HepG2 (cell line): Measurements from ENCODE around the gene NOP14. TPM values are rescaled to one million over a fixed set of nuclear protein-coding genes. Genes with fewer than 3 reads are reported as not detected.
A peak's percentile ranks its signal among the peaks of the same experiment; 100 is the strongest.

Experiments used
- ATAC-seq: fragments of 200-7000 bp; cut with Tn5 transposase; 3 replicates; pipeline ENCODE4 v1.9.1; 2020; ENCODE audit warnings: mild to moderate bottlenecking, moderate library complexity
- BruUV-seq: library from RNA; stranded (reverse); fragments of 400-500 nt; replicated peaks from 2 replicates; lab custom pipeline; 2021; lab: Mats Ljungman, UMichigan
- CTCF ChIA-PET: fragments of 300-600 bp; formaldehyde crosslinking; extraction: SDS; loops from one replicate; lab custom pipeline; 2021; ENCODE audit warnings: low total read pairs, inconsistent platforms, low intra/inter-chr PET ratio; lab: Yijun Ruan, JAX
- POLR2A ChIA-PET: fragments of 350-600 bp; sonication (Branson Sonifier 250); formaldehyde crosslinking; loops from one replicate; lab custom pipeline; 2020; ENCODE audit warnings: antibody characterized with exemption, inconsistent platforms; lab: Yijun Ruan, JAX
- DNase-seq: peaks from one replicate; pipeline ENCODE4 v3.0.0-alpha.2; 2015; ENCODE audit warnings: low spot score
- FAIRE-seq: peaks from 3 replicates; lab custom pipeline; 2011; peaks lifted over from hg19 to GRCh38; lab: Jason Lieb, UNC
- H2AFZ ChIP-seq: one replicate; pipeline ENCODE4 v1.6.1; 2011; ENCODE audit warnings: low read length, inconsistent platforms
- H3K27ac ChIP-seq: fragments of 300-600 bp; 3 replicates; pipeline ENCODE4 v1.8.0; 2011; ENCODE audit warnings: mixed run types, mild to moderate bottlenecking, mixed read lengths, low read length, inconsistent platforms; ENCODE audit not compliant: insufficient read depth; ENCODE audit errors: extremely low read length
- H3K27me3 ChIP-seq, 2 experiments: fragments of 200-600 bp in 1 of 2; 2 replicates in 1 of 2; 3 replicates in 1 of 2; pipeline versions ENCODE4 v1.6.0 to v1.8.0; 2011; ENCODE audit warnings: low read length in 2 of 2, mild to moderate bottlenecking in 2 of 2, moderate library complexity in 2 of 2, inconsistent platforms in 1 of 2; ENCODE audit not compliant: insufficient read depth in 2 of 2, control insufficient read depth in 1 of 2
- H3K36me3 ChIP-seq, 2 experiments: fragments of 200-600 bp in 1 of 2; replicated peaks in 1 of 2; 2 replicates in 1 of 2; 3 replicates in 1 of 2; pipeline versions ENCODE4 v1.5.1 to v1.8.0; 2011; ENCODE audit warnings: low read length in 2 of 2, inconsistent platforms in 1 of 2; ENCODE audit not compliant: insufficient read depth in 2 of 2, control insufficient read depth in 1 of 2
- H3K4me1 ChIP-seq: 2 replicates; pipeline ENCODE4 v1.5.1; 2012; ENCODE audit warnings: low read length, inconsistent platforms; ENCODE audit not compliant: insufficient read depth
- H3K4me2 ChIP-seq: 2 replicates; pipeline ENCODE4 v1.6.0; 2011; ENCODE audit warnings: low read depth, low read length, inconsistent platforms
- H3K4me3 ChIP-seq, 3 experiments: fragments of 200-600 bp in 1 of 3; sonication (generic), shearing (Covaris generic) in 1 of 3; replicated peaks in 1 of 3; 2 replicates each; pipeline ENCODE4 v1.5.1; 2011 to 2016; ENCODE audit warnings: low read length in 3 of 3, inconsistent platforms in 2 of 3, low read depth in 2 of 3, mild to moderate bottlenecking in 2 of 3, control low read depth in 1 of 3, mixed read lengths in 1 of 3; ENCODE audit not compliant: insufficient read depth in 1 of 3
- H3K79me2 ChIP-seq: one replicate; pipeline ENCODE4 v1.6.1; 2011; ENCODE audit warnings: low read length, inconsistent platforms; ENCODE audit not compliant: insufficient read depth
- H3K9ac ChIP-seq: 2 replicates; pipeline ENCODE4 v1.6.0; 2011; ENCODE audit warnings: mild to moderate bottlenecking, low read depth, low read length, inconsistent platforms; ENCODE audit not compliant: insufficient read depth
- H3K9me3 ChIP-seq: 2 replicates; pipeline ENCODE4 v1.5.1; 2012; ENCODE audit warnings: mild to moderate bottlenecking, low read length
- H4K20me1 ChIP-seq: 2 replicates; pipeline ENCODE4 v1.6.0; 2011; ENCODE audit warnings: inconsistent platforms, mild to moderate bottlenecking, low read length, moderate library complexity; ENCODE audit not compliant: insufficient read depth
- ATF1 ChIP-seq: IDR thresholded peaks from 2 replicates; pipeline ENCODE4 v1.6.1; 2016; ENCODE audit warnings: mild to moderate bottlenecking, control low read depth
- CENPT ChIP-seq: sonication (generic); formaldehyde crosslinking; IDR thresholded peaks from 2 replicates; pipeline ENCODE4 v1.8.0; 2022; ENCODE audit warnings: low read depth, mild to moderate bottlenecking, moderate library complexity, missing genetic modification reagents
- CHD2 ChIP-seq: IDR thresholded peaks from 2 replicates; pipeline ENCODE4 v1.6.1; 2011; ENCODE audit warnings: low read depth, low read length, improper control_type of control experiment
- ELK4 ChIP-seq: sonication (generic); formaldehyde crosslinking; IDR thresholded peaks from 2 replicates; pipeline ENCODE4 v1.9.0; 2021; ENCODE audit warnings: missing genetic modification reagents, borderline replicate concordance
- GPBP1L1 ChIP-seq: sonication (generic); formaldehyde crosslinking; IDR thresholded peaks from 2 replicates; pipeline ENCODE4 v1.5.0; 2020; ENCODE audit warnings: mild to moderate bottlenecking, missing genetic modification reagents
- KAT7 ChIP-seq: IDR thresholded peaks from 2 replicates; pipeline ENCODE4 v1.6.1; 2018; ENCODE audit warnings: borderline replicate concordance, missing compliant biosample characterization
- KMT2B ChIP-seq: IDR thresholded peaks from 2 replicates; pipeline ENCODE4 v1.6.1; 2016; ENCODE audit warnings: missing genetic modification reagents, missing compliant biosample characterization
- MXD4 ChIP-seq: IDR thresholded peaks from 2 replicates; pipeline ENCODE4 v1.6.1; 2016; ENCODE audit warnings: mild to moderate bottlenecking, missing biosample characterization, missing genetic modification reagents
- MYPOP ChIP-seq: sonication (generic); formaldehyde crosslinking; IDR thresholded peaks from 2 replicates; pipeline ENCODE4 v1.8.1; 2023; ENCODE audit warnings: mild to moderate bottlenecking, moderate library complexity, missing genetic modification reagents
- NR2F6 ChIP-seq, 2 experiments: IDR thresholded peaks; 2 replicates each; pipeline ENCODE4 v1.6.1; 2016; ENCODE audit warnings: antibody characterized with exemption in 1 of 2, mild to moderate bottlenecking in 1 of 2
- PHF20 ChIP-seq: sonication (generic); formaldehyde crosslinking; IDR thresholded peaks from 2 replicates; pipeline ENCODE4 v1.5.0; 2020; ENCODE audit warnings: mild to moderate bottlenecking, missing genetic modification reagents
- RBFOX2 ChIP-seq: fragments of 200-400 bp; formaldehyde crosslinking; IDR thresholded peaks from 2 replicates; pipeline ENCODE4 v1.6.1; 2017; ENCODE audit warnings: low read depth, mild to moderate bottlenecking, low read length
- RORA ChIP-seq: sonication (generic); formaldehyde crosslinking; IDR thresholded peaks from 2 replicates; pipeline ENCODE4 v1.5.0; 2020; ENCODE audit warnings: mild to moderate bottlenecking, missing genetic modification reagents, moderate library complexity
- SKI ChIP-seq: fragments of 450-650 bp; IDR thresholded peaks from one replicate; pipeline ENCODE4 v1.6.1; 2018; ENCODE audit warnings: mild to moderate bottlenecking; ENCODE audit not compliant: partially characterized antibody
- ZBTB7A ChIP-seq: sonication (generic); formaldehyde crosslinking; IDR thresholded peaks from 2 replicates; pipeline ENCODE4 v1.8.0; 2022; ENCODE audit warnings: mild to moderate bottlenecking, missing genetic modification reagents
- ZKSCAN5 ChIP-seq: sonication (generic); formaldehyde crosslinking; IDR thresholded peaks from 2 replicates; pipeline ENCODE4 v1.5.1; 2020; ENCODE audit warnings: mild to moderate bottlenecking, missing genetic modification reagents
- ZNF225 ChIP-seq: sonication (generic); formaldehyde crosslinking; IDR thresholded peaks from 2 replicates; pipeline ENCODE4 v1.4.0; 2020; ENCODE audit warnings: mild to moderate bottlenecking, missing genetic modification reagents
- ZNF251 ChIP-seq: sonication (generic); formaldehyde crosslinking; IDR thresholded peaks from 2 replicates; pipeline ENCODE4 v1.9.0; 2021; ENCODE audit warnings: mild to moderate bottlenecking, missing genetic modification reagents
- ZNF510 ChIP-seq: sonication (generic); formaldehyde crosslinking; IDR thresholded peaks from 2 replicates; pipeline ENCODE4 v1.4.0; 2020; ENCODE audit warnings: low read depth, mild to moderate bottlenecking, missing genetic modification reagents
- ZNF605 ChIP-seq: sonication (generic); formaldehyde crosslinking; IDR thresholded peaks from 2 replicates; pipeline ENCODE4 v1.8.0; 2022; ENCODE audit warnings: mild to moderate bottlenecking, missing genetic modification reagents
- WGBS: methylation state at CpG from one replicate; pipeline ENCODE4 v1.1.6; 2017; ENCODE audit warnings: low lambda C conversion rate; 5-methylcytosine and 5-hydroxymethylcytosine counted together
- in situ Hi-C: cut with HindIII; loops from 2 replicates; pipeline ENCODE4 v1.10.0; 2017; ENCODE audit warnings: low pct_unique_long_range_greater_than_20kb; ENCODE audit not compliant: extremely low pct_ligation_motif_present
- intact Hi-C: fragments of 100-400 bp; cut with micrococcal nuclease; formaldehyde crosslinking; loops from one replicate; pipeline ENCODE4 v1.10.0; 2022; ENCODE audit not compliant: unreplicated experiment
- polyA plus RNA-seq, 8 experiments: library from polyadenylated mRNA; depleted of rRNA in 3 of 8; stranded (reverse) in 7 of 8; unstranded in 1 of 8; fragments of >200 nt; fragmentation: Illumina TruSeq in 4 of 8; extraction: Trizol in 4 of 8; gene quantifications; 2 replicates each; pipeline versions ENCODE4 v1.2.1 to v1.2.3, GENCODE V29; 2011 to 2016; ENCODE audit warnings: low read depth in 4 of 8, missing spikeins in 1 of 8, mixed read lengths in 1 of 8; ENCODE audit not compliant: insufficient read depth in 1 of 8
- total RNA-seq, 5 experiments: library from RNA; depleted of rRNA; stranded (reverse); fragments of >200 nt; fragmentation: Illumina TruSeq; extraction: Trizol; gene quantifications; 2 replicates each; pipeline ENCODE4 v1.2.3, GENCODE V29; 2016; ENCODE audit warnings: low read depth in 1 of 5

NOP14 gene
- total and polyA plus RNA-seq, 2 of the 13 experiments (the other 11 are each of a cell fraction or from before 2014, with no cell fraction given), result 6.9 to 47.9 TPM

GRCh38 chr4:2934813-2935761 is 28.1 kb downstream of the NOP14 start:
- Histone ChIP-seq H3K4me1 (peaks cover 43% of the 10 kb centered on the region), H3K9ac (peak overlapping the region; percentile 90), H3K27ac (peak overlapping the region; percentile 67), H3K79me2 (peaks cover 10% of the 10 kb centered on the region), H3K9me3 (no peaks in the 10 kb centered on the region), H3K4me3 (peak overlapping the region; percentile 97 to 98 (median 98)), H3K36me3 (peaks cover 14 to 26% of the 10 kb centered on the region in 2 experiments; a peak in 4 of 5 replicates), H3K27me3 (no peaks in the 10 kb centered on the region; a peak in 1 of 5 replicates), H3K4me2 (peak overlapping the region; percentile 90), H4K20me1 (peaks cover 17% of the 10 kb centered on the region; the same call in 1 of the 2 replicates), H2AFZ (no peak overlapping the region)
- ATAC-seq (peak; percentile 62), DNase-seq (peak; percentile 69), FAIRE-seq (peak; percentile 34)
- ChIA-PET POLR2A (interaction anchor here (0.9 to 1.8 kb wide), 6 partner anchors 14 to 399 kb away, joined by 3 to 5 read pairs (median 4); partner anchors contain the start of gene FAM193A), CTCF (interaction anchor here (1.6 kb wide), 1 partner anchor 20 kb away, joined by 5 read pairs; no protein-coding TSS in a partner anchor)
- WGBS, result 0% methylated on average over 10 of the region's 70 CpGs
- in situ Hi-C loops, result no loop called here
- BruUV-seq, result TSS peak; percentile 68
- intact Hi-C loops, result loop anchor here (5.0 to 10.0 kb wide), 2 partner anchors 70 to 93 kb away; partner anchors contain the start of gene ADD1
- no peak; the same call in 1 of the 2 replicates for TF ChIP-seq ZNF605 (CRISPR knock-in tag)
- peak; percentile 81 for TF ChIP-seq PHF20 (CRISPR knock-in tag)
- 0 out of 2 replicates have a peak, but pooled peaks have one; percentile 38 for TF ChIP-seq KAT7 (CRISPR knock-in tag)
- no peak for TF ChIP-seq CHD2
- no peak for TF ChIP-seq ZNF510 (CRISPR knock-in tag)
- TF ChIP-seq SKI, result no peak
- no peak for TF ChIP-seq GPBP1L1 (CRISPR knock-in tag)
- no peak for TF ChIP-seq RORA (CRISPR knock-in tag)
- 0 out of 2 replicates have a peak, but pooled peaks have one; percentile 25 for TF ChIP-seq ZBTB7A (CRISPR knock-in tag)
- peak; percentile 69; the same call in 1 of the 2 replicates for TF ChIP-seq MXD4
- peak; percentile 88 for TF ChIP-seq RBFOX2
- no peak for TF ChIP-seq ZNF251 (CRISPR knock-in tag)
- TF ChIP-seq ZKSCAN5, result no peak
- TF ChIP-seq CENPT (CRISPR knock-in tag), result no peak
- peak; percentile 61; the same call in 1 of the 2 replicates for TF ChIP-seq MYPOP (CRISPR knock-in tag)
- no peak; the same call in 1 of the 2 replicates for TF ChIP-seq ELK4
- peak; percentile 54; the same call in 1 of the 2 replicates for TF ChIP-seq KMT2B (CRISPR knock-in tag)
- TF ChIP-seq ATF1 (CRISPR knock-in tag), result peak; percentile 52; the same call in 1 of the 2 replicates
- TF ChIP-seq NR2F6 (IDR thresholded peaks at IDR 0.05), result no peak
- peak; percentile 29; the same call in 1 of the 2 replicates for TF ChIP-seq NR2F6 (CRISPR knock-in tag; IDR thresholded peaks at IDR 0.05)
- no peak for TF ChIP-seq ZNF225 (CRISPR knock-in tag)
